Gastrocnemius medialis (tissue), 4 donors: ENCODE results near the gene ADCY9.

ENCODE experiments used
- CTCF ChIP-seq, 5 experiments: fragments of 450-650 bp in 3 of 5; fragments of 200-600 bp in 2 of 5; sonication (generic) in 2 of 5; IDR thresholded peaks in 4 of 5; conservative IDR thresholded peaks in 1 of 5; 1 replicate in 4 of 5; 2 replicates in 1 of 5; pipeline ENCODE4 v1.5.1; 2016 to 2019; ENCODE audit warnings: antibody characterized with exemption in 5 of 5, mild to moderate bottlenecking in 3 of 5, moderate library complexity in 3 of 5
- POLR2A ChIP-seq, 2 donors: fragments of 450-650 bp; IDR thresholded peaks; one replicate each; pipeline ENCODE4 v1.6.1; 2017; ENCODE audit warnings: antibody characterized with exemption in 2 of 2, mild to moderate bottlenecking in 2 of 2, moderate library complexity in 2 of 2

GRCh38 chr16:3950343-3951193 lies 165.7 kb downstream of the ADCY9 start:
- TF ChIP-seq CTCF (IDR thresholded peaks at IDR 0.05 in 4 of 5, conservative IDR thresholded peaks at IDR 0.05 in 1 of 5) (no peak), POLR2A (IDR thresholded peaks at IDR 0.05) (peak in 1 of 2 donors; percentile 41)
